GM12878 (cell line): ENCODE results near the gene SLC35G2. TPM values are rescaled to one million over a fixed set of nuclear protein-coding genes. Genes with fewer than 3 reads are reported as not detected.

Experiments
- ATAC-seq: fragments of 200-7000 bp; cut with Tn5 transposase; 3 replicates; pipeline ENCODE4 v1.9.1; 2020; ENCODE audit warnings: mild to moderate bottlenecking, moderate library complexity
- BruUV-seq: library from RNA; stranded (reverse); fragments of 400-500 nt; replicated peaks from 2 replicates; lab custom pipeline; 2021; lab: Mats Ljungman, UMichigan
- CTCF ChIA-PET: fragments of 300-600 bp; sonication (Branson Sonifier 250); formaldehyde crosslinking; extraction: SDS; loops from one replicate; lab custom pipeline; 2021; ENCODE audit warnings: inconsistent platforms; lab: Yijun Ruan, JAX
- POLR2A ChIA-PET: fragments of 350-600 bp; formaldehyde crosslinking; extraction: SDS; loops from one replicate; lab custom pipeline; 2021; ENCODE audit warnings: inconsistent platforms; lab: Charles Lee
- RAD21 ChIA-PET: fragments of 300-600 bp; sonication (Branson Sonifier 250); formaldehyde crosslinking; loops from one replicate; lab custom pipeline; 2023; ENCODE audit warnings: antibody characterized with exemption; ENCODE audit not compliant: unreplicated experiment; lab: Charles Lee
- SMC1A ChIA-PET: fragments of 300-600 bp; sonication (Branson Sonifier 250); formaldehyde crosslinking; loops from one replicate; lab custom pipeline; 2023; ENCODE audit not compliant: unreplicated experiment, uncharacterized antibody; lab: Charles Lee
- DNase-seq: peaks from one replicate; pipeline ENCODE4 v3.0.0-alpha.2; 2011; ENCODE audit warnings: low read depth, low spot score
- FAIRE-seq: peaks from 3 replicates; lab custom pipeline; 2011; peaks lifted over from hg19 to GRCh38; lab: Jason Lieb, UNC
- H2AFZ ChIP-seq: 2 replicates; pipeline ENCODE4 v1.6.0; 2011; ENCODE audit warnings: low read depth, low read length, control low read depth; ENCODE audit not compliant: control insufficient read depth
- H3K27ac ChIP-seq: 2 replicates; pipeline ENCODE4 v1.5.1; 2011; ENCODE audit warnings: control low read depth; ENCODE audit not compliant: control insufficient read depth, insufficient read depth
- H3K27me3 ChIP-seq, 2 experiments: replicated peaks in 1 of 2; 2 replicates each; pipeline versions ENCODE4 v1.6.0 to v1.6.1; 2011; ENCODE audit warnings: low read length in 1 of 2; ENCODE audit not compliant: control insufficient read depth in 2 of 2, insufficient read depth in 2 of 2
- H3K36me3 ChIP-seq, 2 experiments: 2 replicates each; pipeline ENCODE4 v1.5.1; 2011; ENCODE audit warnings: low read length in 1 of 2; ENCODE audit not compliant: control insufficient read depth in 2 of 2, insufficient read depth in 2 of 2
- H3K4me1 ChIP-seq: 2 replicates; pipeline ENCODE4 v1.6.1; 2011; ENCODE audit warnings: mild to moderate bottlenecking, low read length, moderate library complexity, mixed read lengths; ENCODE audit not compliant: control insufficient read depth, insufficient read depth
- H3K4me2 ChIP-seq: 2 replicates; pipeline ENCODE4 v1.6.0; 2011; ENCODE audit warnings: control low read depth; ENCODE audit not compliant: control insufficient read depth, insufficient read depth
- H3K4me3 ChIP-seq: fragments of 200-600 bp; sonication (generic); 2 replicates; pipeline ENCODE4 v1.5.1; 2016
- H3K79me2 ChIP-seq: 2 replicates; pipeline ENCODE4 v1.6.0; 2011; ENCODE audit warnings: low read length; ENCODE audit not compliant: control insufficient read depth, insufficient read depth
- H3K9ac ChIP-seq: 2 replicates; pipeline ENCODE4 v1.8.0; 2011; ENCODE audit warnings: low read length, control low read depth, mixed read lengths; ENCODE audit not compliant: control insufficient read depth, insufficient read depth
- H3K9me3 ChIP-seq: replicated peaks from 3 replicates; pipeline ENCODE4 v1.5.1; 2011; ENCODE audit warnings: mild to moderate bottlenecking, low read length; ENCODE audit not compliant: control insufficient read depth, insufficient read depth
- H4K20me1 ChIP-seq: 2 replicates; pipeline ENCODE4 v1.6.0; 2011; ENCODE audit not compliant: control insufficient read depth, insufficient read depth
- BHLHE40 ChIP-seq, 2 experiments: fragments of 450-650 bp in 1 of 2; IDR thresholded peaks; 2 replicates each; pipeline ENCODE4 v1.6.1; 2011 to 2017; ENCODE audit warnings: low read depth in 2 of 2, borderline replicate concordance in 1 of 2, improper control_type of control experiment in 1 of 2, low read length in 1 of 2, mild to moderate bottlenecking in 1 of 2
- EED ChIP-seq: sonication (generic); IDR thresholded peaks from 2 replicates; pipeline ENCODE4 v1.6.1; 2016; ENCODE audit warnings: antibody characterized with exemption, low read depth
- GABPA ChIP-seq: IDR thresholded peaks from 2 replicates; pipeline ENCODE4 v1.6.1; 2014; ENCODE audit warnings: antibody characterized with exemption, low read depth, mild to moderate bottlenecking, inconsistent platforms
- MTA3 ChIP-seq: IDR thresholded peaks from 2 replicates; pipeline ENCODE4 v1.6.1; 2012; ENCODE audit warnings: low read length, inconsistent platforms, borderline replicate concordance
- PAX5 ChIP-seq: IDR thresholded peaks from 2 replicates; pipeline ENCODE4 v1.6.1; 2011; ENCODE audit warnings: low read depth, low read length, borderline replicate concordance
- WGBS: methylation state at CpG from one replicate; pipeline ENCODE4 v1.1.6; 2016; ENCODE audit warnings: low lambda C conversion rate; ENCODE audit not compliant: insufficient replicate concordance, insufficient coverage; ENCODE audit errors: missing lambda C conversion rate; 5-methylcytosine and 5-hydroxymethylcytosine counted together
- in situ Hi-C: fragments of 300-500 bp; cut with MboI; formaldehyde crosslinking; loops from 9 replicates; pipeline ENCODE4 v1.14.3; 2018; ENCODE audit warnings: mixed read lengths
- intact Hi-C: fragments of 100-400 bp; cut with micrococcal nuclease; formaldehyde crosslinking; loops from one replicate; pipeline ENCODE4 v1.14.2; 2022; ENCODE audit not compliant: unreplicated experiment
- polyA plus RNA-seq, 11 experiments: library from polyadenylated mRNA; depleted of rRNA in 4 of 11; unstranded in 6 of 11; stranded (reverse) in 5 of 11; fragments of >200 nt; fragmentation: Nextera tagmentation in 4 of 11; fragmentation: Illumina TruSeq in 1 of 11; extraction: Ambion mirVana in 4 of 11; extraction: Trizol in 1 of 11; gene quantifications; 1 replicate in 1 of 11; 2 replicates in 10 of 11; pipeline versions ENCODE4 v1.2.1 to v1.2.3, GENCODE V29; 2011 to 2016; ENCODE audit warnings: inconsistent platforms in 2 of 11, missing spikeins in 2 of 11, low read depth in 1 of 11
- total RNA-seq, 4 experiments: library from RNA; depleted of rRNA in 3 of 4; stranded (reverse); fragments of >200 nt in 3 of 4; fragmentation: Illumina TruSeq in 1 of 4; extraction: Trizol in 1 of 4; gene quantifications; 2 replicates each; pipeline versions ENCODE4 v1.2.1 to v1.2.3, GENCODE V29; 2013 to 2021
- TF ChIP-seq, protein P1 (sequence below): IDR thresholded peaks from 2 replicates; pipeline ENCODE4 v1.6.1; 2011; ENCODE audit warnings: mild to moderate bottlenecking, low read depth, low read length, moderate library complexity; ENCODE audit not compliant: insufficient replicate concordance
- TF ChIP-seq, protein P2 (sequence below): IDR thresholded peaks from 2 replicates; pipeline ENCODE4 v1.6.1; 2012; ENCODE audit warnings: improper control_type of control experiment, low read depth, low read length; ENCODE audit not compliant: insufficient replicate concordance

SLC35G2 gene
- total and polyA plus RNA-seq, 10 of the 15 experiments (the other 5 are each of a cell fraction or from before 2014, with no cell fraction given): 0.11 to 1.9 (median 0.27) TPM

DNA sequence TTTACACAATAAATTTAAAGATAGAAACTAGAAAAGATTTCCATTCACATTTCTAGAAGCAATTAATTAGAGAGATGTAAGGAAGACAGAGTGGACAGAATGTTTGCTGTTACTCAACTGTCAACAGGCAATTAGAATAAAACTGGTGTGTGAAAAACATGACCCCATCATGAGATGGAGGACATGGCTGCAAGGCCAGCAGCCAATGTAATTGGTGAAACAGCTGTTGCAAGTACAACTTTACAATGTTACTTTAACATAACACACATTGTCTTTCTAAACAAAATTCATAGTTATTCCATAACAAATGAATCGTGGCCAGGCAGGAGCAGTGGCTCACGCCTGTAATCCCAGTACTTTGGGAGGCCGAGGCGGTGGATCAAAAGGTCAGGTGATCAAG lies 38.2 kb upstream of the SLC35G2 start (continued):
- TF ChIP-seq, protein P1, sequence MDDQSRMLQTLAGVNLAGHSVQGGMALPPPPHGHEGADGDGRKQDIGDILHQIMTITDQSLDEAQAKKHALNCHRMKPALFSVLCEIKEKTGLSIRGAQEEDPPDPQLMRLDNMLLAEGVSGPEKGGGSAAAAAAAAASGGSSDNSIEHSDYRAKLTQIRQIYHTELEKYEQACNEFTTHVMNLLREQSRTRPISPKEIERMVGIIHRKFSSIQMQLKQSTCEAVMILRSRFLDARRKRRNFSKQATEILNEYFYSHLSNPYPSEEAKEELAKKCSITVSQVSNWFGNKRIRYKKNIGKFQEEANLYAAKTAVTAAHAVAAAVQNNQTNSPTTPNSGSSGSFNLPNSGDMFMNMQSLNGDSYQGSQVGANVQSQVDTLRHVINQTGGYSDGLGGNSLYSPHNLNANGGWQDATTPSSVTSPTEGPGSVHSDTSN: no peak
- TF ChIP-seq MTA3: no peak
- TF ChIP-seq, protein P2, sequence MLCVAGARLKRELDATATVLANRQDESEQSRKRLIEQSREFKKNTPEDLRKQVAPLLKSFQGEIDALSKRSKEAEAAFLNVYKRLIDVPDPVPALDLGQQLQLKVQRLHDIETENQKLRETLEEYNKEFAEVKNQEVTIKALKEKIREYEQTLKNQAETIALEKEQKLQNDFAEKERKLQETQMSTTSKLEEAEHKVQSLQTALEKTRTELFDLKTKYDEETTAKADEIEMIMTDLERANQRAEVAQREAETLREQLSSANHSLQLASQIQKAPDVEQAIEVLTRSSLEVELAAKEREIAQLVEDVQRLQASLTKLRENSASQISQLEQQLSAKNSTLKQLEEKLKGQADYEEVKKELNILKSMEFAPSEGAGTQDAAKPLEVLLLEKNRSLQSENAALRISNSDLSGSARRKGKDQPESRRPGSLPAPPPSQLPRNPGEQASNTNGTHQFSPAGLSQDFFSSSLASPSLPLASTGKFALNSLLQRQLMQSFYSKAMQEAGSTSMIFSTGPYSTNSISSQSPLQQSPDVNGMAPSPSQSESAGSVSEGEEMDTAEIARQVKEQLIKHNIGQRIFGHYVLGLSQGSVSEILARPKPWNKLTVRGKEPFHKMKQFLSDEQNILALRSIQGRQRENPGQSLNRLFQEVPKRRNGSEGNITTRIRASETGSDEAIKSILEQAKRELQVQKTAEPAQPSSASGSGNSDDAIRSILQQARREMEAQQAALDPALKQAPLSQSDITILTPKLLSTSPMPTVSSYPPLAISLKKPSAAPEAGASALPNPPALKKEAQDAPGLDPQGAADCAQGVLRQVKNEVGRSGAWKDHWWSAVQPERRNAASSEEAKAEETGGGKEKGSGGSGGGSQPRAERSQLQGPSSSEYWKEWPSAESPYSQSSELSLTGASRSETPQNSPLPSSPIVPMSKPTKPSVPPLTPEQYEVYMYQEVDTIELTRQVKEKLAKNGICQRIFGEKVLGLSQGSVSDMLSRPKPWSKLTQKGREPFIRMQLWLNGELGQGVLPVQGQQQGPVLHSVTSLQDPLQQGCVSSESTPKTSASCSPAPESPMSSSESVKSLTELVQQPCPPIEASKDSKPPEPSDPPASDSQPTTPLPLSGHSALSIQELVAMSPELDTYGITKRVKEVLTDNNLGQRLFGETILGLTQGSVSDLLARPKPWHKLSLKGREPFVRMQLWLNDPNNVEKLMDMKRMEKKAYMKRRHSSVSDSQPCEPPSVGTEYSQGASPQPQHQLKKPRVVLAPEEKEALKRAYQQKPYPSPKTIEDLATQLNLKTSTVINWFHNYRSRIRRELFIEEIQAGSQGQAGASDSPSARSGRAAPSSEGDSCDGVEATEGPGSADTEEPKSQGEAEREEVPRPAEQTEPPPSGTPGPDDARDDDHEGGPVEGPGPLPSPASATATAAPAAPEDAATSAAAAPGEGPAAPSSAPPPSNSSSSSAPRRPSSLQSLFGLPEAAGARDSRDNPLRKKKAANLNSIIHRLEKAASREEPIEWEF: no peak
- TF ChIP-seq PAX5: no peak
- TF ChIP-seq GABPA: no peak

DNA sequence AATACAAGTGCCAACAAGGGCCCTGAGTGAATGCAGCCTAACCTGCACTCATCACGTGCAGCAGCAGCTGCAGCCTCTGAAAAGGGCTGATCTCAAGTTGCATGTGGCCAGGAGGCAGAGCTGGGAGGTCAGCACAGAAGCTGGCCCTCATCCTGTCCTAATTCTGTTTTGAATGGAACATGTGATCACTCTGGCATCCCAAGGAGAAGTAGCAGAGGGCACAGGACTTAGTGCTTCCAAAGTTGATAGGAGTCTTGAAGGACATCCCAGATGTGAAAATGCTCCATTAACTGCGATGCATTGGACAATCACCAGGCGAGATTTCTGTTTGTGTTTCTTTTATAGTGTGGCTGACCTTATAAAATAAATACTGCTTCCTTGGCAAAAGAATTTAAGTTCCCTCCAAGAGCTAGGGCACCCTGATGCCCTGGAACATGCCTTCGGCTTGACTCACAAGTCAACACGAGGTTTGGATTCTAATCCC lies 35.2 kb upstream of the SLC35G2 start:
- H3K36me3 ChIP-seq: no peaks in the 10 kb centered on the region
- in situ Hi-C loops: no loop called here
- no peak overlapping the region for H3K27ac ChIP-seq
- SMC1A ChIA-PET: no interaction called here
- no peak overlapping the region for H3K4me3 ChIP-seq
- H3K27me3 ChIP-seq: no peaks in the 10 kb centered on the region
- RAD21 ChIA-PET: no interaction called here
- ATAC-seq: no peak
- TF ChIP-seq BHLHE40 (IDR thresholded peaks at IDR 0.05; ENCODE audit: borderline replicate concordance in 1 of 2, low read depth in 2 of 2, low read length in 1 of 2) (0 out of 4 replicates have a peak, but pooled peaks of 1 of the 2 experiments have one; percentile 9), EED (no peak)
- BruUV-seq: no TSS peak
- no peak for FAIRE-seq
- H3K4me1 ChIP-seq: no peaks in the 10 kb centered on the region; the same call in 1 of the 2 replicates
- H3K9me3 ChIP-seq: no peaks in the 10 kb centered on the region
- no peak for DNase-seq
- no peak overlapping the region for H3K9ac ChIP-seq
- H4K20me1 ChIP-seq: no peaks in the 10 kb centered on the region
- intact Hi-C loops: no loop called here
- H2AFZ ChIP-seq: no peak overlapping the region
- 58% methylated on average over 5 of the region's 5 CpGs for WGBS
- H3K79me2 ChIP-seq: no peaks in the 10 kb centered on the region
- H3K4me2 ChIP-seq: no peak overlapping the region
- POLR2A ChIA-PET: no interaction called here
- CTCF ChIA-PET: interaction anchor here (1.2 to 1.5 kb wide), 2 partner anchors 10 to 18 kb away, joined by 4 read pairs; no protein-coding TSS in a partner anchor
